Liver (tissue), 9 donors: ENCODE data around the gene NDST1. TPM values are rescaled to one million over a fixed set of nuclear protein-coding genes. Genes with fewer than 3 reads are reported as not detected.

Source experiments
- DNase-seq: peaks from one replicate; pipeline ENCODE4 v3.0.0-alpha.2; 2017; ENCODE audit warnings: low spot score
- H3K27ac ChIP-seq, 2 donors: one replicate each; pipeline ENCODE4 v1.7.0; 2013; ENCODE audit warnings: inconsistent platforms in 2 of 2, low read length in 2 of 2, control low read depth in 1 of 2, low read depth in 1 of 2, mild to moderate bottlenecking in 1 of 2
- H3K27me3 ChIP-seq, 4 donors: one replicate each; pipeline versions ENCODE4 v1.6.1 to v1.7.0; 2013; ENCODE audit warnings: low read length in 3 of 4, inconsistent platforms in 1 of 4, mild to moderate bottlenecking in 1 of 4, moderate library complexity in 1 of 4; ENCODE audit not compliant: control insufficient read depth in 4 of 4, insufficient read depth in 4 of 4
- H3K36me3 ChIP-seq, 4 donors: one replicate each; pipeline versions ENCODE4 v1.6.1 to v1.7.0; 2013; ENCODE audit warnings: low read length in 3 of 4, mild to moderate bottlenecking in 3 of 4, low read depth in 1 of 4, moderate library complexity in 1 of 4; ENCODE audit not compliant: control insufficient read depth in 4 of 4, insufficient read depth in 3 of 4
- H3K4me1 ChIP-seq, 4 donors: one replicate each; pipeline versions ENCODE4 v1.6.1 to v1.7.0; 2013; ENCODE audit warnings: low read length in 3 of 4, mild to moderate bottlenecking in 3 of 4, moderate library complexity in 1 of 4; ENCODE audit not compliant: control insufficient read depth in 4 of 4, insufficient read depth in 4 of 4
- H3K4me3 ChIP-seq, 3 donors: one replicate each; pipeline versions ENCODE4 v1.6.1 to v1.7.0; 2013; ENCODE audit warnings: low read length in 3 of 3, control low read depth in 1 of 3, low read depth in 1 of 3, mild to moderate bottlenecking in 1 of 3
- H3K9ac ChIP-seq, 2 donors: one replicate each; pipeline ENCODE4 v1.7.0; 2013; ENCODE audit warnings: low read length in 2 of 2, mild to moderate bottlenecking in 2 of 2, moderate library complexity in 2 of 2, control low read depth in 1 of 2, low read depth in 1 of 2
- H3K9me3 ChIP-seq, 4 donors: one replicate each; pipeline versions ENCODE4 v1.6.1 to v1.7.0; 2013; ENCODE audit warnings: low read length in 3 of 4; ENCODE audit not compliant: control insufficient read depth in 4 of 4
- EGR1 ChIP-seq, 2 donors: IDR thresholded peaks; 2 replicates each; pipeline ENCODE4 v1.6.1; 2016 to 2018; ENCODE audit warnings: antibody characterized with exemption in 2 of 2, low read depth in 2 of 2
- FOXA2 ChIP-seq: IDR thresholded peaks from 2 replicates; pipeline ENCODE4 v1.6.1; 2016; ENCODE audit warnings: antibody characterized with exemption
- GABPA ChIP-seq, 2 donors: IDR thresholded peaks in 1 of 2; conservative IDR thresholded peaks in 1 of 2; 2 replicates each; pipeline ENCODE4 v1.6.1; 2016; ENCODE audit warnings: antibody characterized with exemption in 2 of 2, mild to moderate bottlenecking in 1 of 2, moderate library complexity in 1 of 2
- HNF4A ChIP-seq, 2 donors: conservative IDR thresholded peaks; 2 replicates each; pipeline ENCODE4 v1.6.1; 2016; ENCODE audit warnings: antibody characterized with exemption in 2 of 2, mild to moderate bottlenecking in 2 of 2
- HNF4G ChIP-seq: IDR thresholded peaks from 2 replicates; pipeline ENCODE4 v1.6.1; 2016; ENCODE audit warnings: antibody characterized with exemption
- MAX ChIP-seq: IDR thresholded peaks from 2 replicates; pipeline ENCODE4 v1.6.1; 2016; ENCODE audit warnings: antibody characterized with exemption
- NR2F2 ChIP-seq: IDR thresholded peaks from 2 replicates; pipeline ENCODE4 v1.6.1; 2016; ENCODE audit warnings: antibody characterized with exemption
- RAD21 ChIP-seq, 2 donors: IDR thresholded peaks; 2 replicates each; pipeline ENCODE4 v1.6.1; 2016; ENCODE audit warnings: antibody characterized with exemption in 2 of 2, mild to moderate bottlenecking in 2 of 2
- REST ChIP-seq: IDR thresholded peaks from 2 replicates; pipeline ENCODE4 v1.6.1; 2016; ENCODE audit warnings: antibody characterized with exemption, mild to moderate bottlenecking
- RXRA ChIP-seq, 2 donors: IDR thresholded peaks; 2 replicates each; pipeline ENCODE4 v1.6.1; 2017 to 2018; ENCODE audit warnings: antibody characterized with exemption in 2 of 2, mild to moderate bottlenecking in 1 of 2
- SP1 ChIP-seq: IDR thresholded peaks from 2 replicates; pipeline ENCODE4 v1.6.1; 2018; ENCODE audit warnings: antibody characterized with exemption, mild to moderate bottlenecking
- TAF1 ChIP-seq: conservative IDR thresholded peaks from 2 replicates; pipeline ENCODE4 v1.6.1; 2016; ENCODE audit warnings: antibody characterized with exemption, mild to moderate bottlenecking
- WGBS: extraction: QIAGEN DNeasy Blood & Tissue Kit; methylation state at CpG from one replicate; pipeline ENCODE4 v1.1.7; 2013; 5-methylcytosine and 5-hydroxymethylcytosine counted together
- polyA plus RNA-seq, 2 donors: library from polyadenylated mRNA; stranded (reverse) in 1 of 2; unstranded in 1 of 2; fragments of 200-250 nt in 1 of 2; fragments of >200 nt in 1 of 2; fragmentation: Nextera tagmentation in 1 of 2; extraction: Ambion mirVana in 1 of 2; gene quantifications; one replicate each; pipeline versions ENCODE4 v1.2.1 to v1.2.3, GENCODE V29; 2013 to 2015
- total RNA-seq, 2 donors: library from RNA; depleted of rRNA; stranded (reverse); fragments of >200 nt; gene quantifications; one replicate each; pipeline ENCODE4 v1.2.3, GENCODE V29; 2014
- TF ChIP-seq, protein P1 (sequence below): IDR thresholded peaks from 2 replicates; pipeline ENCODE4 v1.6.1; 2016; ENCODE audit warnings: antibody characterized with exemption
- TF ChIP-seq, protein P2 (sequence below): fragments of 150-350 bp; IDR thresholded peaks from 2 replicates; pipeline ENCODE4 v1.5.1; 2017; ENCODE audit warnings: improper control_type of control experiment, low read depth, low read length; ENCODE audit not compliant: missing input control
- TF ChIP-seq, protein P3 (sequence below): IDR thresholded peaks from 2 replicates; pipeline ENCODE4 v1.6.1; 2016; ENCODE audit warnings: antibody characterized with exemption
- donor health status: healthy.
- donor health status: healthy.
- donor health status: healthy.
- donor health status: healthy.
- donor health status: healthy.

Gene NDST1
- total and polyA plus RNA-seq, 4 donors: 10.3 to 103 (median 39.0) TPM

DNA sequence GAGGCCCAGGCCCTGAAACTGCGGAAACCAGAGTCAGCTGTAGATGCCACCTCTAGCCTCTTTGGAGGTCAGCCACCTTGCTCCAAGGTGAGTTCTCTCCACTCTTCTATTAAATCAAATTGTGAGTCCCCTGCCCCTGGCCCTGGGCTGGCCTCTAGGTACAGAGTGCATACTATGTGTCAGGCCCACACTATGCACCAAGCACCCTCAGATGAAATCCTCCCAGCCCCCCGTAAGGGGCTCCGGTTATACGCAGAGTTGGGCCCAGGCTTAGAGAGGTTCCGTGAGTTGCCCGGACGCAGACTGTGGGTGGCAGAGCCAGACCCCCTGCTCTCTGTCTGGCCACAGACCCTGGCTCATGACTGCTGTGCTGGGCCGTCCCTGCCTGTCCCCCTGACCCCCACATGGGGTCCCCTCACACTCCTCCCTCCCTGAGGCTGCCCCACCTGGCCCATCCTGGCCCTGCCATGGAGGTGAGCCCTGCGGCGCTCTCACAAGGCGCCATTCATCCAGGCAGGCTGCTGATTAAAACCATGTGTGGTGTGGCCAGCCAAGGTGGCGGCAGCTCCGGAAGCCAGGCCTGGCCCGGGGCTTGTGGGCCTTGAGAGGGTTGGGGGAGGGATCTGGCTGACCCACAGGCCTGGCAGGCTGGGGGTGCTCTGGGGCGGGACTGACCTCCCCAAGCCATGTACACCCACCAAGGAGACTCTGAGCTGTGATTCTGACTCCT lies 67.1 kb downstream of the NDST1 start (continued):
- TF ChIP-seq, protein P1, sequence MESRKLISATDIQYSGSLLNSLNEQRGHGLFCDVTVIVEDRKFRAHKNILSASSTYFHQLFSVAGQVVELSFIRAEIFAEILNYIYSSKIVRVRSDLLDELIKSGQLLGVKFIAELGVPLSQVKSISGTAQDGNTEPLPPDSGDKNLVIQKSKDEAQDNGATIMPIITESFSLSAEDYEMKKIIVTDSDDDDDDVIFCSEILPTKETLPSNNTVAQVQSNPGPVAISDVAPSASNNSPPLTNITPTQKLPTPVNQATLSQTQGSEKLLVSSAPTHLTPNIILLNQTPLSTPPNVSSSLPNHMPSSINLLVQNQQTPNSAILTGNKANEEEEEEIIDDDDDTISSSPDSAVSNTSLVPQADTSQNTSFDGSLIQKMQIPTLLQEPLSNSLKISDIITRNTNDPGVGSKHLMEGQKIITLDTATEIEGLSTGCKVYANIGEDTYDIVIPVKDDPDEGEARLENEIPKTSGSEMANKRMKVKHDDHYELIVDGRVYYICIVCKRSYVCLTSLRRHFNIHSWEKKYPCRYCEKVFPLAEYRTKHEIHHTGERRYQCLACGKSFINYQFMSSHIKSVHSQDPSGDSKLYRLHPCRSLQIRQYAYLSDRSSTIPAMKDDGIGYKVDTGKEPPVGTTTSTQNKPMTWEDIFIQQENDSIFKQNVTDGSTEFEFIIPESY: no peak
- TF ChIP-seq SP1 (no peak), TAF1 (no peak)

GRCh38 chr5:150575745-150576448 lies 68.0 kb downstream of the NDST1 start:
- no peaks in the 10 kb centered on the region for H3K36me3 ChIP-seq
- peaks cover 0 to 12% (median 1%) of the 10 kb centered on the region in 4 donors for H3K4me1 ChIP-seq
- no peak overlapping the region for H3K4me3 ChIP-seq
- TF ChIP-seq GABPA (IDR thresholded peaks at IDR 0.05 in 1 of 2, conservative IDR thresholded peaks at IDR 0.05 in 1 of 2) (no peak), SP1 (no peak), NR2F2 (no peak), FOXA2 (no peak), HNF4G (no peak), REST (no peak), MAX (no peak), HNF4A (conservative IDR thresholded peaks at IDR 0.05) (no peak), RAD21 (IDR thresholded peaks at IDR 0.05) (no peak), TAF1 (no peak), EGR1 (IDR thresholded peaks at IDR 0.05; ENCODE audit: low read depth in 2 of 2) (no peak), RXRA (IDR thresholded peaks at IDR 0.05) (no peak)
- TF ChIP-seq, protein P1: no peak
- TF ChIP-seq, protein P2, sequence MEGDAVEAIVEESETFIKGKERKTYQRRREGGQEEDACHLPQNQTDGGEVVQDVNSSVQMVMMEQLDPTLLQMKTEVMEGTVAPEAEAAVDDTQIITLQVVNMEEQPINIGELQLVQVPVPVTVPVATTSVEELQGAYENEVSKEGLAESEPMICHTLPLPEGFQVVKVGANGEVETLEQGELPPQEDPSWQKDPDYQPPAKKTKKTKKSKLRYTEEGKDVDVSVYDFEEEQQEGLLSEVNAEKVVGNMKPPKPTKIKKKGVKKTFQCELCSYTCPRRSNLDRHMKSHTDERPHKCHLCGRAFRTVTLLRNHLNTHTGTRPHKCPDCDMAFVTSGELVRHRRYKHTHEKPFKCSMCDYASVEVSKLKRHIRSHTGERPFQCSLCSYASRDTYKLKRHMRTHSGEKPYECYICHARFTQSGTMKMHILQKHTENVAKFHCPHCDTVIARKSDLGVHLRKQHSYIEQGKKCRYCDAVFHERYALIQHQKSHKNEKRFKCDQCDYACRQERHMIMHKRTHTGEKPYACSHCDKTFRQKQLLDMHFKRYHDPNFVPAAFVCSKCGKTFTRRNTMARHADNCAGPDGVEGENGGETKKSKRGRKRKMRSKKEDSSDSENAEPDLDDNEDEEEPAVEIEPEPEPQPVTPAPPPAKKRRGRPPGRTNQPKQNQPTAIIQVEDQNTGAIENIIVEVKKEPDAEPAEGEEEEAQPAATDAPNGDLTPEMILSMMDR: no peak
- TF ChIP-seq, protein P3, sequence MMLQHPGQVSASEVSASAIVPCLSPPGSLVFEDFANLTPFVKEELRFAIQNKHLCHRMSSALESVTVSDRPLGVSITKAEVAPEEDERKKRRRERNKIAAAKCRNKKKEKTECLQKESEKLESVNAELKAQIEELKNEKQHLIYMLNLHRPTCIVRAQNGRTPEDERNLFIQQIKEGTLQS: no peak
- DNase-seq: no peak
- H3K27me3 ChIP-seq: no peaks in the 10 kb centered on the region
- no peaks in the 10 kb centered on the region for H3K9me3 ChIP-seq
- 88% methylated on average over 11 of the region's 11 CpGs for WGBS
- H3K9ac ChIP-seq: no peak overlapping the region
- no peak overlapping the region for H3K27ac ChIP-seq
